Astrocyte of the spinal cord (primary cell): ENCODE measurements around the gene ITGA11.
A peak's percentile ranks its signal among the peaks of the same experiment; 100 is the strongest.

Source experiments
- DNase-seq: peaks from one replicate; pipeline ENCODE4 v3.0.0; 2011; ENCODE audit warnings: low read depth, low spot score
- H3K4me3 ChIP-seq: 2 replicates; pipeline ENCODE4 v1.5.1; 2011; ENCODE audit warnings: low read depth, mild to moderate bottlenecking, low read length, moderate library complexity
- CTCF ChIP-seq: IDR thresholded peaks from 2 replicates; pipeline ENCODE4 v1.5.1; 2012; ENCODE audit warnings: low read depth, mild to moderate bottlenecking, low read length, inconsistent platforms
- in situ Hi-C: cut with HindIII; loops from 2 replicates; pipeline ENCODE4 v1.10.0; 2017; ENCODE audit warnings: low sequenced_read_pairs

ITGA11 gene

DNA sequence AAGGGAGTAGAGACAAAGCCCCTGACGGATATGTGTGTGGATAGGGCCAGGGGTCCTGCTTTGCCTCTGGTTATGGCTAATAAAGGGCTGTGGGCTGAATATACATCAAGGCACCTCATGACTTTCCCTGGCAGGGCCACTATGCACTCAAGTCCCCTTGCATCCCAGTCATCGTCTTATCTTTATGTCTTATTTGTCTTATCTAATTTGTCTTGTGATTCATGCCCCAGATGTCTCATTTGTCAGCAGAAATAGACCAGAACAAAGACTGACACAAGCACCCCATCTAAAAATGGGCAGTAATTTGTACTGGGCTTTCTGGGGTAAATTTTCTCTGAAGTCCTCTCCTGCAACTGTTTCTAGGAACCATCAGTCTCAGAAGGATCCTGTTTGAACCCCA is 68.6 kb downstream of the ITGA11 start:
- in situ Hi-C loops: no loop called here
- TF ChIP-seq CTCF: no peak
- no peak for DNase-seq
- no peak overlapping the region for H3K4me3 ChIP-seq

DNA sequence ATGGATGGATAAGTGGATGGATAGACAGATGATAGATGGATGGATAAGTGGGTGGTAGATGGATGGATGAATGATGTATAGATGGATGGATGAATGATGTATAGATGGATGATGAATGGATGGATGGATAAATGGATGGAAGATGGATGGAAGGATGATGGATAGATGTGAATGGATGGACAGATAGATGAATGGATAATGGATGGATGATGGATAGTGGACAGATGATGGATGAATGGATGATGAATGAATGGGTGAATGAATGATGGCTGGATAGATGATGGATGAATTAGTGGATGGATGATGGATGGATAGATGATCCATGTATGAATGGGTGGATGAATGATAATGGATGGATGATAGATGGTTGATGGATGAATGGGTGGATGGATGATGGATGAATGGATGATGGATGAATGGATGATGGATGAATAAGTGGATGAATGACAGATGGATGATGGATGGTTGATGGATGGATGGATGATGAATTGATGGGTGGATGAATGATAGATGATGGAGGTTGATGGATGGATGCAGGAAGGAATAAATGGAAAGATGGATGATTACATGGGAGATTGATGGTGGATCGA is 69.3 kb downstream of the ITGA11 start:
- H3K4me3 ChIP-seq: no peak overlapping the region
- no peak for TF ChIP-seq CTCF
- in situ Hi-C loops: no loop called here
- DNase-seq: no peak

DNA sequence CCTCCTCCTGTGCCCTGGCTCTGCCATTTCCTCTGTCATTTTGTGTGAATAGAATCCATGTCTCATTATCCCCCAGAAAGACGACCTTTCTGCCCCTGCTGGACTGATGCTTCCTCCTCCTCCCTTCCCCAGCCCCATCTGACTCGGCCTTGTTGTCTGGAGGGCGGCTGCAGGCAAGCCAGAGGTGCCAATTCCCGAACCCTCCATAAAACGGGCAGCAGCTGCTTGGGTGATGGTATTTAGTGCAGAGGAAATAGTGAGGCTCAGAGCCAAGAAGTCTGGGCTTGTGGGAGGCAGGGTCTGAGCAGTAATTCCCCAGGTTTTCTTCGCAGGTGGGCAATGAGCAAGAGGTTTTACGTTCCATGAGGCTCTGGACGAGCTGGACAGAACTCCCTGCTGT is 71.2 kb downstream of the ITGA11 start:
- no peak overlapping the region for H3K4me3 ChIP-seq
- no peak for TF ChIP-seq CTCF
- in situ Hi-C loops: no loop called here
- DNase-seq: no peak

- DNase-seq: no peak
- in situ Hi-C loops: no loop called here
- H3K4me3 ChIP-seq: no peak overlapping the region
- TF ChIP-seq CTCF: no peak
Observed at GRCh38 chr15:68356778-68357177, 75.2 kb downstream of the ITGA11 start.

DNA sequence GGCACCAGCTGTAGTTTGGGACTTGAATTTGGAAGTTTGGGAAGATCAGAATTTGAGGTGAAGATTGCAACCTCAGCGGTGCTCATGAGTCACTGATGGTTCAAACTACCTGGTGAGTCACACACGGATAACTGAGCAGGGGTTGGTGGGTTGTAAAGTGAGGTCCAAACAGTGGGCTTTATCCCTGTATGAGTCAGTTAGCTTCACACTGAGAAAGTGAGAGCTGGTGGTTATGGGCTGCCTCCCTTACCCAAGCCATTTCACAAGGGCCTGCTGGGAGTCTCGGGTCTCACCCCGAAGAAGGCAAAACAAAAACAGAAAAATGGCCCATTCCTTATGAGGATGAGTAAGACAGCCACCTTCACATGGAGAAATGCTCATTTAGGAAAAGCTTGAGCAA is 77.0 kb downstream of the ITGA11 start:
- TF ChIP-seq CTCF: no peak
- no peak overlapping the region for H3K4me3 ChIP-seq
- DNase-seq: peak; percentile 97
- in situ Hi-C loops: no loop called here

GRCh38 chr15:68354268-68354667 is 77.7 kb downstream of the ITGA11 start:
- H3K4me3 ChIP-seq: no peak overlapping the region
- in situ Hi-C loops: no loop called here
- peak; percentile 32 for DNase-seq
- no peak for TF ChIP-seq CTCF
